A549 (cell line): ENCODE data around the gene USP36. TPM values are rescaled to one million over a fixed set of nuclear protein-coding genes. Genes with fewer than 3 reads are reported as not detected.

Experiments
- ATAC-seq, 2 experiments: fragments of 200-7000 bp in 1 of 2; fragments of >200 bp in 1 of 2; cut with Nextera tagmentation in 1 of 2; cut with Tn5 transposase in 1 of 2; 3 replicates each; pipeline versions ENCODE4 v1.8.0 to v1.9.1; 2018 to 2020; ENCODE audit warnings: mild to moderate bottlenecking in 1 of 2, moderate library complexity in 1 of 2
- CTCF ChIA-PET: fragments of 300-600 bp; sonication (Branson Sonifier 250); formaldehyde crosslinking; extraction: SDS; loops from one replicate; lab custom pipeline; 2021; ENCODE audit warnings: antibody characterized with exemption, inconsistent platforms; lab: Yijun Ruan, JAX
- POLR2A ChIA-PET: fragments of 350-600 bp; formaldehyde crosslinking; extraction: SDS; loops from one replicate; lab custom pipeline; 2021; ENCODE audit warnings: antibody characterized with exemption, inconsistent platforms; lab: Yijun Ruan, JAX
- DNase-seq, 2 experiments: peaks; one replicate each; pipeline versions ENCODE4 v3.0.0 to v3.0.0-alpha.2; 2011 to 2016; ENCODE audit warnings: low read depth in 1 of 2, low spot score in 1 of 2
- FAIRE-seq: peaks from 2 replicates; lab custom pipeline; 2011; peaks lifted over from hg19 to GRCh38; lab: Jason Lieb, UNC
- H3K27ac ChIP-seq, 2 experiments: fragments of >200 bp; sonication (Bioruptor Twin); formaldehyde crosslinking; 3 replicates each; pipeline ENCODE4 v1.5.1; 2016 to 2017
- H3K4me1 ChIP-seq: fragments of >200 bp; sonication (Bioruptor Twin); formaldehyde crosslinking; 3 replicates; pipeline ENCODE4 v1.6.1; 2016
- H3K4me2 ChIP-seq: fragments of >200 bp; sonication (Bioruptor Twin); formaldehyde crosslinking; 3 replicates; pipeline ENCODE4 v1.6.1; 2016
- H3K4me3 ChIP-seq: fragments of >200 bp; sonication (Bioruptor Twin); formaldehyde crosslinking; 3 replicates; pipeline ENCODE4 v1.5.1; 2016
- H3K9me3 ChIP-seq: fragments of >200 bp; sonication (Bioruptor Twin); formaldehyde crosslinking; 3 replicates; pipeline ENCODE4 v1.6.1; 2016
- ATOH8 ChIP-seq: fragments of 250-450 bp; sonication (Bioruptor Pico); IDR thresholded peaks from 2 replicates; pipeline ENCODE4 v1.5.0; 2020; ENCODE audit warnings: low read depth, mild to moderate bottlenecking, moderate library complexity
- BHLHE40 ChIP-seq: IDR thresholded peaks from 2 replicates; pipeline ENCODE4 v1.6.1; 2012; ENCODE audit warnings: low read depth, low read length, inconsistent platforms
- CBX2 ChIP-seq: fragments of 200-600 bp; sonication (generic); IDR thresholded peaks from 2 replicates; pipeline ENCODE4 v1.6.1; 2016; ENCODE audit warnings: low read depth, mild to moderate bottlenecking, borderline replicate concordance
- CBX8 ChIP-seq: fragments of 200-600 bp; sonication (generic); IDR thresholded peaks from 2 replicates; pipeline ENCODE4 v1.6.1; 2016
- ELK1 ChIP-seq: fragments of 150-350 bp; IDR thresholded peaks from 2 replicates; pipeline ENCODE4 v1.6.1; 2014; ENCODE audit warnings: low read depth, mild to moderate bottlenecking, low read length
- NPAS2 ChIP-seq: fragments of 250-450 bp; sonication (Bioruptor Pico); IDR thresholded peaks from 2 replicates; pipeline ENCODE4 v1.8.0; 2022; ENCODE audit warnings: mild to moderate bottlenecking, moderate library complexity, borderline replicate concordance
- PHF8 ChIP-seq: fragments of 200-600 bp; sonication (generic); IDR thresholded peaks from 2 replicates; pipeline ENCODE4 v1.6.1; 2016; ENCODE audit warnings: low read depth, mild to moderate bottlenecking, antibody characterized with exemption, moderate library complexity, borderline replicate concordance
- RAD21 ChIP-seq, 2 experiments: fragments of >200 bp in 1 of 2; sonication (Bioruptor Twin) in 1 of 2; formaldehyde crosslinking in 1 of 2; IDR thresholded peaks in 1 of 2; conservative IDR thresholded peaks in 1 of 2; 2 replicates in 1 of 2; 3 replicates in 1 of 2; pipeline ENCODE4 v1.6.1; 2012 to 2018; ENCODE audit warnings: inconsistent platforms in 1 of 2
- REST ChIP-seq: fragments of 200-600 bp; sonication (generic); IDR thresholded peaks from 2 replicates; pipeline ENCODE4 v1.6.1; 2016; ENCODE audit warnings: antibody characterized with exemption, mild to moderate bottlenecking, moderate library complexity
- RFX5 ChIP-seq: fragments of 450-650 bp; IDR thresholded peaks from 2 replicates; pipeline ENCODE4 v1.7.1; 2014; ENCODE audit warnings: antibody characterized with exemption, mild to moderate bottlenecking, moderate library complexity
- TFCP2L1 ChIP-seq: fragments of 250-450 bp; sonication (Bioruptor Pico); IDR thresholded peaks from 2 replicates; pipeline ENCODE4 v1.5.0; 2021; ENCODE audit warnings: mild to moderate bottlenecking
- ZSCAN20 ChIP-seq: fragments of 250-450 bp; sonication (Bioruptor Pico); IDR thresholded peaks from 2 replicates; pipeline ENCODE4 v1.8.0; 2022; ENCODE audit warnings: mild to moderate bottlenecking, moderate library complexity
- WGBS: methylation state at CpG from one replicate; pipeline ENCODE4 v1.1.6; 2017; ENCODE audit errors: missing lambda C conversion rate; 5-methylcytosine and 5-hydroxymethylcytosine counted together
- polyA plus RNA-seq, 4 experiments: library from polyadenylated mRNA; depleted of rRNA in 3 of 4; stranded (reverse); fragments of >200 nt; fragmentation: RNase III in 1 of 4; extraction: RNeasy Plus Mini Kit Qiagen cat#74134 plus additional on column Dnase treatment in 1 of 4; gene quantifications; 2 replicates in 3 of 4; 3 replicates in 1 of 4; pipeline ENCODE4 v1.2.3, GENCODE V29; 2011 to 2017
- TF ChIP-seq, protein P1 (sequence below): fragments of >200 bp; sonication (Bioruptor Twin); formaldehyde crosslinking; IDR thresholded peaks from 3 replicates; pipeline ENCODE4 v1.6.1; 2016
- TF ChIP-seq, protein P2 (sequence below): fragments of 450-650 bp; IDR thresholded peaks from 2 replicates; pipeline ENCODE4 v1.6.1; 2014; ENCODE audit warnings: antibody characterized with exemption

Gene USP36
- polyA plus RNA-seq, 2 of the 4 experiments (the other 2 are of a cell fraction), result 41.1 to 49.0 TPM

DNA sequence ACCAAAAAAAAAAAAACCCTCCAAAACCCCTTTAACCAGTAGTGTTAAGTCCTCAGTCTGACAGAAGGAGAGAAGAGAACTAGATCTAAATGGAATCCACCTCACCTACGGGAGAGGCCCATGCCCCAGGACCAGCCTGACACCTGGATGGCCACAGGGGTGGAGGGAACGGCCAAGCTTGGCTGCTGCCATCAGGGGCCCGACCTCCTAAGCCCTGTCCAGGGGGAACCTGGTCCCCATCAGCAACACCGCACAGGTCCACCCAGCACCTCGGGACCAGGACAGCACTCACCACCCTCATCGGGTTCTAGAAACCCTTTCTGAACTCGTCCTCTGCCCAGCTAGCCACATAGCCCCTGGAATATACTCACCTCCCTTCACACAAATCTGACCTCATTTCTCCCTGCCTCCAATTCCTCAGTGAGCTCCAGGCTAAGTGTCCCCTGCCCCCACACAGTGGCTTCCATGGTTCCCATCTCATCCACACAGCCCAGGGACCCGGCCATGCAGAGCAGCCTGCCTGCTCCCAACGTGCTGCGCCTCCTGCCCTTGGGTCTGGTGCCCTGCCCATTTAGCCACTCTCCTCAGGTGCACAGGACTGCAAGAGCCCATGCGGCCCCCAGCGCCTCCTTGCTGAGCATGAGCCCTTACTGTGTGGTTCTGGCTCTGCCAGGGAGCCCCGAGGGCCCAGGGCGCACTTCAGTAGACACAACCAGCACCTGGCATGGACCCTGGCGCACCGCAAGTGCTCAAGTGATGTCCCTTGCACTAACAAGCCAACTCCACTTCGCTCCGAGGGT, 40.3 kb downstream of the USP36 start:
- ChIA-PET POLR2A (no interaction called here), CTCF (interaction anchor here (0.9 to 4.2 kb wide), 7 partner anchors 11 to 379 kb away, joined by 3 to 49 read pairs (median 5); no protein-coding TSS in a partner anchor)
- no peak for FAIRE-seq
- peak in 1 of 2 experiments; percentile 8; a peak in 3 of 6 replicates for ATAC-seq
- Histone ChIP-seq H3K4me3 (no peak overlapping the region), H3K4me2 (no peak overlapping the region), H3K27ac (no peak overlapping the region), H3K9me3 (no peaks in the 10 kb centered on the region), H3K4me1 (no peaks in the 10 kb centered on the region)
- no peak for DNase-seq
- TF ChIP-seq, protein P1, sequence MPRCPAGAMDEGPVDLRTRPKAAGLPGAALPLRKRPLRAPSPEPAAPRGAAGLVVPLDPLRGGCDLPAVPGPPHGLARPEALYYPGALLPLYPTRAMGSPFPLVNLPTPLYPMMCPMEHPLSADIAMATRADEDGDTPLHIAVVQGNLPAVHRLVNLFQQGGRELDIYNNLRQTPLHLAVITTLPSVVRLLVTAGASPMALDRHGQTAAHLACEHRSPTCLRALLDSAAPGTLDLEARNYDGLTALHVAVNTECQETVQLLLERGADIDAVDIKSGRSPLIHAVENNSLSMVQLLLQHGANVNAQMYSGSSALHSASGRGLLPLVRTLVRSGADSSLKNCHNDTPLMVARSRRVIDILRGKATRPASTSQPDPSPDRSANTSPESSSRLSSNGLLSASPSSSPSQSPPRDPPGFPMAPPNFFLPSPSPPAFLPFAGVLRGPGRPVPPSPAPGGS, result no peak
- TF ChIP-seq PHF8 (no peak), TFCP2L1 (CRISPR knock-in tag) (no peak), CBX8 (no peak), CBX2 (no peak), NPAS2 (CRISPR knock-in tag) (no peak), REST (no peak), RAD21 (conservative IDR thresholded peaks at IDR 0.05 in 1 of 2, IDR thresholded peaks at IDR 0.05 in 1 of 2) (no peak), RFX5 (no peak), ZSCAN20 (CRISPR knock-in tag) (no peak), ELK1 (no peak), ATOH8 (CRISPR knock-in tag) (no peak), BHLHE40 (no peak)
- TF ChIP-seq, protein P2, sequence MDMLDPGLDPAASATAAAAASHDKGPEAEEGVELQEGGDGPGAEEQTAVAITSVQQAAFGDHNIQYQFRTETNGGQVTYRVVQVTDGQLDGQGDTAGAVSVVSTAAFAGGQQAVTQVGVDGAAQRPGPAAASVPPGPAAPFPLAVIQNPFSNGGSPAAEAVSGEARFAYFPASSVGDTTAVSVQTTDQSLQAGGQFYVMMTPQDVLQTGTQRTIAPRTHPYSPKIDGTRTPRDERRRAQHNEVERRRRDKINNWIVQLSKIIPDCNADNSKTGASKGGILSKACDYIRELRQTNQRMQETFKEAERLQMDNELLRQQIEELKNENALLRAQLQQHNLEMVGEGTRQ, result no peak
- 91% methylated on average over 18 of the region's 18 CpGs for WGBS
